NCI-H2196 (cell line): ENCODE results near the gene PRKCH.

Source experiments
- DNase-seq: peaks from one replicate; lab custom pipeline; 2025; ENCODE audit not compliant: unreplicated experiment; lab: John Stamatoyannopoulos, UW

The PRKCH gene

GRCh38 chr14:61561657-61562276 is 240.4 kb downstream of the PRKCH start:
- peak; percentile 48 for DNase-seq

- DNase-seq = peak; percentile 53
These were observed 241.2 kb downstream of the PRKCH start for GRCh38 chr14:61562321-61563161.

- peak; percentile 52 for DNase-seq
These were observed 241.8 kb downstream of the PRKCH start for GRCh38 chr14:61563162-61563511.

- no peak for DNase-seq
These were observed 242.7 kb downstream of the PRKCH start for GRCh38 chr14:61563880-61564617.

GRCh38 chr14:61564618-61565091 is 243.3 kb downstream of the PRKCH start:
- DNase-seq = no peak

GRCh38 chr14:61565181-61565580 is 243.8 kb downstream of the PRKCH start:
- DNase-seq = no peak

GRCh38 chr14:61565836-61566536 is 244.6 kb downstream of the PRKCH start:
- no peak for DNase-seq

- no peak for DNase-seq
These were observed 245.3 kb downstream of the PRKCH start for GRCh38 chr14:61566537-61567225.

- DNase-seq = no peak
These were observed 246.6 kb downstream of the PRKCH start for GRCh38 chr14:61567838-61568571.

- no peak for DNase-seq
These were observed 247.2 kb downstream of the PRKCH start for GRCh38 chr14:61568572-61569011.

- no peak for DNase-seq
These were observed 247.9 kb downstream of the PRKCH start for GRCh38 chr14:61569308-61569707.

GRCh38 chr14:61569812-61570548 is 248.6 kb downstream of the PRKCH start:
- DNase-seq = no peak

- no peak for DNase-seq
These were observed 249.3 kb downstream of the PRKCH start for GRCh38 chr14:61570549-61571290.

GRCh38 chr14:61571917-61572316 is 250.5 kb downstream of the PRKCH start:
- no peak for DNase-seq

GRCh38 chr14:61573321-61573720 is 251.9 kb downstream of the PRKCH start:
- DNase-seq = no peak

GRCh38 chr14:61573748-61574513 is 252.6 kb downstream of the PRKCH start:
- DNase-seq = no peak

- no peak for DNase-seq
These were observed 253.1 kb downstream of the PRKCH start for GRCh38 chr14:61574514-61574807.

- no peak for DNase-seq
These were observed 253.7 kb downstream of the PRKCH start for GRCh38 chr14:61575126-61575525.
